MM.1S (cell line): ENCODE results near the gene LPAR6.

Experiments used
- DNase-seq: peaks from one replicate; pipeline ENCODE4 v3.0.0-alpha.2; 2015
- H2AFZ ChIP-seq: fragments of 300-600 bp; sonication (generic); 2 replicates; pipeline ENCODE4 v1.6.0; 2016; ENCODE audit warnings: antibody characterized with exemption, low read length
- H3F3A ChIP-seq: fragments of 300-600 bp; sonication (generic); 2 replicates; pipeline ENCODE4 v1.6.1; 2016; ENCODE audit warnings: mild to moderate bottlenecking, antibody characterized with exemption, low read length, moderate library complexity, mixed read lengths; ENCODE audit not compliant: insufficient read depth
- H3K27ac ChIP-seq: fragments of 300-600 bp; sonication (generic); 2 replicates; pipeline ENCODE4 v1.5.1; 2016; ENCODE audit warnings: mild to moderate bottlenecking, low read length
- H3K27me3 ChIP-seq: fragments of 300-600 bp; sonication (generic); replicated peaks from 2 replicates; pipeline ENCODE4 v1.6.0; 2016; ENCODE audit warnings: low read length; ENCODE audit not compliant: insufficient read depth
- H3K36me3 ChIP-seq: fragments of 300-600 bp; sonication (generic); replicated peaks from 2 replicates; pipeline ENCODE4 v1.6.1; 2016; ENCODE audit warnings: mild to moderate bottlenecking, low read length, mixed read lengths; ENCODE audit not compliant: insufficient read depth
- H3K4me1 ChIP-seq: fragments of 300-600 bp; sonication (generic); 2 replicates; pipeline ENCODE4 v1.6.1; 2016; ENCODE audit warnings: low read length, mixed read lengths
- H3K4me2 ChIP-seq: fragments of 300-600 bp; sonication (generic); 2 replicates; pipeline ENCODE4 v1.6.0; 2016; ENCODE audit warnings: low read depth, low read length
- H3K4me3 ChIP-seq: fragments of 300-600 bp; sonication (generic); 2 replicates; pipeline ENCODE4 v1.5.1; 2016; ENCODE audit warnings: low read length, mixed read lengths
- H3K79me2 ChIP-seq: fragments of 300-600 bp; sonication (generic); 2 replicates; pipeline ENCODE4 v1.6.1; 2016; ENCODE audit warnings: mixed run types, low read length, mixed read lengths
- H3K9ac ChIP-seq: fragments of 300-600 bp; sonication (generic); 2 replicates; pipeline ENCODE4 v1.6.1; 2016; ENCODE audit warnings: low read length, mixed read lengths
- H3K9me2 ChIP-seq: fragments of 300-600 bp; sonication (generic); replicated peaks from 2 replicates; pipeline ENCODE4 v1.6.1; 2016; ENCODE audit warnings: mild to moderate bottlenecking, low read length, mixed read lengths; ENCODE audit not compliant: insufficient read depth
- H3K9me3 ChIP-seq: fragments of 300-600 bp; sonication (generic); replicated peaks from 2 replicates; pipeline ENCODE4 v1.6.1; 2016; ENCODE audit warnings: mild to moderate bottlenecking, low read length, mixed read lengths; ENCODE audit not compliant: insufficient read depth
- H4K20me1 ChIP-seq: fragments of 300-600 bp; sonication (generic); 2 replicates; pipeline ENCODE4 v1.6.1; 2016; ENCODE audit warnings: mild to moderate bottlenecking, low read length, moderate library complexity, mixed read lengths; ENCODE audit not compliant: insufficient read depth
- EZH2 ChIP-seq: fragments of 300-600 bp; sonication (generic); optimal IDR thresholded peaks from 2 replicates; pipeline ENCODE3; 2017; ENCODE audit warnings: low read depth, mild to moderate bottlenecking, antibody characterized with exemption, low read length, mixed read lengths
- EZH2phosphoT487 ChIP-seq: fragments of 300-600 bp; sonication (generic); IDR thresholded peaks from 2 replicates; pipeline ENCODE4 v1.6.1; 2018; ENCODE audit warnings: antibody characterized with exemption, low read length
- TF ChIP-seq, protein P1 (sequence below): fragments of 300-600 bp; sonication (generic); IDR thresholded peaks from 2 replicates; pipeline ENCODE4 v1.5.1; 2016; ENCODE audit warnings: antibody characterized with exemption, low read length, mixed read lengths

Gene LPAR6

DNA sequence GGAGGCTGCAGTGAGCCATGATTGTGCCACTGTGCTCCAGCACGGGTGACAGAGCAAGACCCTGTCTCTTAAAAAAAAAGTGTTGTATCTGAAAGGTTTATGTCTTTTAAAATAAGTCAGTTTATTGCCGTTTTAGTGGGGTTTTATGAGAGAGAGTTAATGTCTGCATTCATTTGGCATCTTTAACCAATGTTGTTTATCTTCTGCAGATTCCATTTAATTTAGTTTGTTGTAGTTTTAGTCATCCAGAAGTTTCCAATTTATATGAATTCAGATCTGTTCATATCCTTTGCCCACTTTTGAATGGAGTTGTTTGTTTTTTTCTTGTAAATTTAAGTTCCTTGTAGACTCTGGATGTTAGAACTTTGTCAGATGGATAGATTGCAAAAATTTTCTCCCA is 36.7 kb upstream of the LPAR6 start:
- Histone ChIP-seq H3K4me1 (no peaks in the 10 kb centered on the region), H2AFZ (no peak overlapping the region), H3K27ac (no peak overlapping the region), H3K4me3 (no peak overlapping the region), H4K20me1 (no peaks in the 10 kb centered on the region), H3K9me2 (no peaks in the 10 kb centered on the region), H3K9ac (no peak overlapping the region), H3K36me3 (no peaks in the 10 kb centered on the region), H3K4me2 (no peak overlapping the region), H3F3A (0 out of 2 replicates have a peak, but pooled peaks cover 3% of the 10 kb centered on the region), H3K79me2 (no peaks in the 10 kb centered on the region), H3K27me3 (no peaks in the 10 kb centered on the region), H3K9me3 (no peaks in the 10 kb centered on the region)
- TF ChIP-seq EZH2 (no peak), EZH2phosphoT487 (no peak)
- TF ChIP-seq, protein P1, sequence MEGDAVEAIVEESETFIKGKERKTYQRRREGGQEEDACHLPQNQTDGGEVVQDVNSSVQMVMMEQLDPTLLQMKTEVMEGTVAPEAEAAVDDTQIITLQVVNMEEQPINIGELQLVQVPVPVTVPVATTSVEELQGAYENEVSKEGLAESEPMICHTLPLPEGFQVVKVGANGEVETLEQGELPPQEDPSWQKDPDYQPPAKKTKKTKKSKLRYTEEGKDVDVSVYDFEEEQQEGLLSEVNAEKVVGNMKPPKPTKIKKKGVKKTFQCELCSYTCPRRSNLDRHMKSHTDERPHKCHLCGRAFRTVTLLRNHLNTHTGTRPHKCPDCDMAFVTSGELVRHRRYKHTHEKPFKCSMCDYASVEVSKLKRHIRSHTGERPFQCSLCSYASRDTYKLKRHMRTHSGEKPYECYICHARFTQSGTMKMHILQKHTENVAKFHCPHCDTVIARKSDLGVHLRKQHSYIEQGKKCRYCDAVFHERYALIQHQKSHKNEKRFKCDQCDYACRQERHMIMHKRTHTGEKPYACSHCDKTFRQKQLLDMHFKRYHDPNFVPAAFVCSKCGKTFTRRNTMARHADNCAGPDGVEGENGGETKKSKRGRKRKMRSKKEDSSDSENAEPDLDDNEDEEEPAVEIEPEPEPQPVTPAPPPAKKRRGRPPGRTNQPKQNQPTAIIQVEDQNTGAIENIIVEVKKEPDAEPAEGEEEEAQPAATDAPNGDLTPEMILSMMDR, result no peak
- no peak for DNase-seq

DNA sequence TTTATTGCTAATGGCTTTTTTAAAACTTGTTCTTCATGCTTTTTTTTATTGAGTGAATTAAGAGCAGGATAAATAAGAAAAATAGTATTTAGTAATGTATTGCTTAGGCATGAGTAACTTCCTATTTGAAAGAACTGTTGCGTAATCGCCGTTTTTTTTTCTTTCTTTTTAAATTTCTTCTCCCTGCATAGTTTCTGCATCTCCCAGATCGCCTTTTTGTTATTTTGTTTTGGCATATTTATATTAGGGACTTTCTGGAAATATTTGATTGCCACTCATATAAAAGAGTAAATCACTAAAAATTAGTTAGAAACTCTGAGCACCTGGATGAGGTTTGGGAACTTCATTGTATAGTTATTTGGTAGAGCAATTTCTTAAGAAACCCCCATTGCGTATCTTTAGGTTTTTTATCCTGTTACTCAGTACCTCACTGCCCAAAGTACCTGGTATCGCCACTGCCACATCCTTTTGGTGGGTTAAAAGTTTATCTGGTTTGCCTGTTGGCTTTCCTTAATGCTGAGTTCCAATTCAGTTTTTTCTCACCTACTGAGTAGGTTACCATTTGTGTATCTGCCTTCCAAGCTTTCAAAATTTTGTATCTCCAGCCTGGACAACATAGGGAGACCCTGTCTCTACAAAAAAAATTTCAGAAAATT is 36.2 kb upstream of the LPAR6 start:
- Histone ChIP-seq H3K36me3 (no peaks in the 10 kb centered on the region), H3F3A (0 out of 2 replicates have a peak, but pooled peaks cover 3% of the 10 kb centered on the region), H2AFZ (no peak overlapping the region), H3K79me2 (no peaks in the 10 kb centered on the region), H3K27me3 (no peaks in the 10 kb centered on the region), H3K9ac (no peak overlapping the region), H3K4me3 (no peak overlapping the region), H3K4me1 (no peaks in the 10 kb centered on the region), H3K27ac (no peak overlapping the region), H4K20me1 (no peaks in the 10 kb centered on the region), H3K4me2 (no peak overlapping the region), H3K9me2 (no peaks in the 10 kb centered on the region), H3K9me3 (no peaks in the 10 kb centered on the region)
- DNase-seq, result no peak
- TF ChIP-seq, protein P1, result no peak
- TF ChIP-seq EZH2 (no peak), EZH2phosphoT487 (no peak)

DNA sequence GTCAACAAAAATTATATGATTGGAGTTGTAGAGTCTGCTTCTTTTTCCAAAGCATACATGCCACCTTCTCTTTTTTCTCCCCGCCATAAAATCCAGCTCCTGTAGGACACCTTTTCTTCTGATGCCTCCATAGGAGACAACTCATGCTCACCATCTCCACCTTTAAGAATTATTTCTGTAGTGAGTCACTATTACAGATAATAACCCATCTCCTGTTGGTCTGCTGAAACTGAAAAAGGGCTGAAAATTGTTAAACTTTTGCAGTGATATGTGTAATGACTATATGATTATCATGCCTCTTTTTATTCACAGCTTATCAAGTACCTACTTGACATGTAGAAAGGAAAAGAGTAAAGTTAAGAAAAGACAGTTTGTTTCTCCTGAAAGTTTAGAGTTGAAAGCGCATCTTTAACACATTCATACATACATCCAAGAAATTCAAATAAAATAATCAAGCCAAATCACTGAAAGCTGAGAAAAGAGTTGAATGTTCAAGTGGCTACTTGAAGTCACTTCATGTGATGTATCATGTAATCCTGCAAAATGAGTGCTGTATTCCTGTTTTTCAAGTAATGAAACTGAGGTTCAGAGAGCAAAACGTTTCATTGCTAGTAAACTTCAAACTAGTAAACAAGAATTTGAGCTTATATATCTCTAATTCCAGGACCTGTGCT is 35.5 kb upstream of the LPAR6 start:
- Histone ChIP-seq H3K79me2 (no peaks in the 10 kb centered on the region), H3K9me2 (no peaks in the 10 kb centered on the region), H3K27me3 (no peaks in the 10 kb centered on the region), H3K4me2 (no peak overlapping the region), H3K27ac (no peak overlapping the region), H3K9me3 (no peaks in the 10 kb centered on the region), H3K4me3 (no peak overlapping the region), H3K36me3 (no peaks in the 10 kb centered on the region), H3F3A (0 out of 2 replicates have a peak, but pooled peaks cover 3% of the 10 kb centered on the region), H2AFZ (no peak overlapping the region), H4K20me1 (no peaks in the 10 kb centered on the region), H3K9ac (no peak overlapping the region), H3K4me1 (no peaks in the 10 kb centered on the region)
- no peak for DNase-seq
- TF ChIP-seq EZH2 (no peak), EZH2phosphoT487 (no peak)
- TF ChIP-seq, protein P1, result no peak
